ELF-1 (cell line): ENCODE data around the gene NR2C1.
A peak's percentile ranks its signal among the peaks of the same experiment; 100 is the strongest.
"Not testable (repeated sequence)": the region's sequence is repeated elsewhere in the genome, so short reads cannot be mapped to it uniquely, and the experiment has no call there.

ENCODE experiments used
- DNase-seq: peaks from one replicate; pipeline ENCODE4 v3.0.0-alpha.2; 2016; ENCODE audit warnings: low read depth, low spot score

The NR2C1 gene

DNA sequence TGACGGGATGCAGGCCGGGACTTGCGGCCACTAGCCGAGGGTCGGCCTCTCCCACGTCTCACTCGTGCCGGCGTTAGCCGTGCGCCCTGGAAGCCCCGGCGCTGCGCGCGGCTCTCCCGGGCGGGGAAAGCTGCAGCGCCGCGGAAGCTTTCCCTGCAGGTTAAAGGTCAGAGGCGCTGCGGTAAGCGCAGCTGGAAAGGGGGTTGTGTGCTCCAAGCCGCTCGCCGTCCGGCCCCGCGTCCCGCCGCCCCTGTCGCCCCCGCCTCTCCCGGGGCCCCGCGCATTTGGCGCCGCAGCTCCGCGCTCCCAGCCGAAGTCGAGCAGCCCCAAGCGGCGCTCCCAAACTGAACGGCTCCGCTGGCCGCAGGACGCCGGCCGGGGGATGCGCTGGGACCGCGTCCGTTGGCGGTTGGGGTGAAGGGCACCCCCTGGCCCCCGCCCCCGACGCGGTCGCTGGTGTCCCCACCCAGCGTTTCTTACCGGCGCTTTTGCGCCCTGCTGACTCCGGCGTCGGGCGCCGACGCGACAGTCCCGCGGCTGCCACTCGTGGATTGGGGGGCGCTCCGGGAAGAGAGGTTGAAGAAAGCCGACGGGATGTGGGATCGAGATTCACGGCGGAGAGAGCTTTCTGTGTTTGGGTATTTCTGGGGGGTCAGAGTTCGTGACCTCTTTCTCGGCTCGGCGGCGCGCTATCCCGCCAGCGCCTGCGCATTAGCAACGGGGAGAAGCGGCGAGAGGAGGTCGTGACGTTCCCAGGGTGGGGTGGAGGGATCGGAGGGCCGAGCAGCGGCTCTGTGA lies at the start of gene NR2C1:
NR2C1 (minus strand) TSS at position 719 of the 798 bp plus-strand sequence. CDS start 6,234 bp downstream, outside the sequence.
- peak; percentile 97 for DNase-seq

DNA sequence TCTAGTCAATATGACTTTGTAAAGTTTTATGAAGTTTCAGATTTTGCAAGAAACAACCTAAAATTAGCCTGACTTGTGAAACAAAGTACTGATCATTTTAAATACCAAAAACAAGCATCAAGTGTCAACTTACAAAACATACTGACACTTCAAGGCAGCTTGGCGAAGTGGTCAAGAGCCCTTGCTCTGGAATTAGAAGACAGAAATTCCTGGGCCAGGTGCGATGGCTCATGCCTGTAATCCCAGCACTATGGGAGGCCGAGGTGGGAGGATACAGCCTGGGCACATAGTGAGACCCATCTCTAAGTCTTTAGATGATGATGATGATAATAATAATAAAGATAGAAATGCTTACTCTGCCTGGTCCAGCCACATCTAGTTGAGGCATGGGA lies 45.4 kb upstream of the NR2C1 start:
- no peak for DNase-seq

GRCh38 chr12:95118138-95118787 lies 44.8 kb upstream of the NR2C1 start:
- DNase-seq: no peak

DNA sequence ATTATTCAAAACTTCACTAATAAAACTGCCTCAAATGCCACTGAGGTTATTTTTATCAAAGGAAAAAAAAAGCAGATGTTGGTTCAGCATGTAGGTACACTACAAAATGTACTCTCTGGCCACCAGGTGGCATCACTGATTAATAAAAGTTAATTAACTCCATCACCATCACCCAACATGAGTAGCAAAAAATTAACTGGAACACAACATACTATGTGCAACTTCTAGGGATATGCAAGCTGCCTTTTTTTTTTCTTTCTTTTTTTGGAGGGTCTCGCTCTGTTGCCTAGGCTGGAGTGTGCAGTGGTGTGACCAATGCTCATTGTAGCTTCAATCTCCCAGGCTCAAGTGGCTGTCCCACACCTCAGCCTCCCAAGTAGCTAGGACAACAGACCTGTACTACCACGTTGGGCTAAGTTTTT lies 43.8 kb upstream of the NR2C1 start:
- DNase-seq: peak; percentile 23

DNA sequence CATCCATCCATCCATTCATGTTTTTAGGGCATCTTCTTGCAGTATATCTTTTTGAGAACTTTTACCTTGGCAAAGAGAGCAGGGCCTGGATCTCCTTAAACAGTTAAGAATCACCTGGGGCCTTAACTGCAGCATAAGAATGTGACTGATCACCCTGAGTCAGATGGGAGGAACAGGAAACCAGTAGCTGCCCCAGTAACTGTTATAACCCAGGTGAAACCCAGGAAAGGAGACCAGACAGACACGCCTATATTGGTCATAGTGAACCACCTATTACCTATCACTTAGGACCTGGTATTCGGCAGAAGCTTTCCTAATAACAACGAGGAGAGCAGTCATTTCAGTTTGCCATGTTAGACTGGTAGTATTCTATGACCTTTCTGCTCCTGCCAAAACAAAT lies 43.4 kb upstream of the NR2C1 start:
- peak; percentile 12 for DNase-seq

- DNase-seq: no peak
These were observed 42.9 kb upstream of the NR2C1 start for GRCh38 chr12:95116341-95116740.

DNA sequence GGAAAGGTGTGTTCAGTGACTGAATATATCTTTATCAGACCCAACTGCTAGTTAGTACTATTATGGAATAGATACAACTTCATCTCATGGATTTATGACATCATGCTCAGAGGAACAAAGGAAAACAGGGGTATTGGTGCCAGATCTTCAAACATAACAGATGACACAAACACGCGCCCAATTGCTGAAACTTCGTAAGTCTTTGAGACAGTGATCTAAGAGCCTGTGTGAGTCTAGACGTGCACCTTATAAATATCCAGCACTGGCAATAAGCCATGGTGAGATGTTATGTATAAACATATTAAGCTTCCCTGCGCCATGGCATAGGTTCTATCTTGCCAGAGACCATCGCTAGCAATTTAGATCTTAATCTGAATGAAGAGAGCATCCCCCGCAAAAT lies 42.2 kb upstream of the NR2C1 start:
- no peak for DNase-seq

GRCh38 chr12:95114766-95115405 lies 41.5 kb upstream of the NR2C1 start:
- peak; percentile 30 for DNase-seq

- DNase-seq: no peak
These were observed 33.9 kb upstream of the NR2C1 start for GRCh38 chr12:95107362-95107761.

DNA sequence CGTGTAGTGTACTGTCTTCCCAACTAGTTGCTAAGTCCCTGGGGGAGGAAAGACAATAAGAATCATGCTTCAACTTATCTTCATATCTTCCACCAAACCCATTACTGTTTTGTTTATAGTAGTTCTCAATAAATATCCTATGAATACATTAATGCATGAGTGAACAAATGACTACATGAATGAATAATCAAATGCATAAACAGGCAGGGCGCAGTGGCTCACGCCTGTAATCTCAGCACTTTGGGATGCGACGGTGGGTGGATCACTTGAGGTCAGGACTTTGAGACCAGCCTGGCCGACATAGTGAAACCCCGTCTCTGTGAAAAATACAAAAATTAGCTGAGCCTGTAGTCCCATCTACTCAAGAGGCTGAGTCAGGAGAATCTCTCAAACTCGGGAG lies 32.1 kb upstream of the NR2C1 start:
- no peak for DNase-seq

GRCh38 chr12:95104919-95105452 lies 31.6 kb upstream of the NR2C1 start:
- no peak for DNase-seq

DNA sequence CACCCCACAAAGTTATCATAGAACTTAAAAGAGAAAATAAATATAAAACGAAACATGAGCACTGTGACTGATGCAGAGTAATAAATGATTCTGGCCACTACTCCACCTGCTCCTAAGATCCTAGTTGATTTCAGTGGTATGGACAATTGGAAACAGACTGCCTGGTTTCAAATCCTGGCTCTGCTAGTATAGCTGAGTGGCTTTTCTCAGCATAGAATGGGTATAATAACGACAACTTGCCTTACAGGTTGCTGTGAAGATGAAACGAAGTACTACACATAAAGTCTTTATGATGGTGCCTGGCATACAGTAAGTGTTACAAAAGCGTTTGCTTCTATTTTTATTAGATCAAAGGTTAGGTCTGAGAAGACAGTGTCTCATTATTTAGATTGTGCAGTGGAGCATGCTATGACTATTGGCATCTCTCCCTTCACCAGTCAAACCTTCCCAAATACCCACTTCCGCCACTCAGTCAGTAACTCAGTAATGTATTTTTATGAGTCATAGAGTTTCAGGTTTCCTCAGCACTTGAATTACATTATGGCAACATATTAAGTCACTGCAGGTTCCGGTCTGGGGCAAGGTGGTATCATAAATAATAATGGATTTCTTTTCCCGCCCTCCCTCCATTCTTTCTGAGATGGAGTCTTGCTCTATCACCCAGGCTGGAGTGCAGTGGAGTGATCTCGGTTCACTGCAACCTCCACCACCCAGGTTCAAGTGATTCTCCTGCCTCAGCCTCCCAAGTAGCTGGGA lies 29.7 kb upstream of the NR2C1 start:
- DNase-seq: no peak

DNA sequence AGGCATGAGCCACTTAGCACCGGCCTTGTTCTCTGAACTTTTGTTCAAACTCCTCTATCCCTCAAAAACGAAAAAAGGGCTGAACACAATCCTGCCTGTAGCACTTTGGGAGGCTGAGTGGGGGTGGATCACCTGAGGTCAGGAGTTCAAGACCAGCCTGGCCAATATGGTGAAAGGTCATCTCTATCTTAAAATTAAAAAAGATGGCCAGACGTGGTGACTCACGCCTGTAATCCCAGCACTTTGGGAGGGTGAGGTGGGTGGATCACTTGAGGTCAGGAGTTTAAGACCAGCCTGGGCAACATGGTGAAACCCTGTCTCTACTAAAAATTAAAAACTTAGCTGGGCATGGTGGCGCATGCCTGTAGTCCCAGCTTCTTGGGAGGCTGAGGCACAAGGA lies 28.5 kb upstream of the NR2C1 start:
- DNase-seq: not testable (repeated sequence)

DNA sequence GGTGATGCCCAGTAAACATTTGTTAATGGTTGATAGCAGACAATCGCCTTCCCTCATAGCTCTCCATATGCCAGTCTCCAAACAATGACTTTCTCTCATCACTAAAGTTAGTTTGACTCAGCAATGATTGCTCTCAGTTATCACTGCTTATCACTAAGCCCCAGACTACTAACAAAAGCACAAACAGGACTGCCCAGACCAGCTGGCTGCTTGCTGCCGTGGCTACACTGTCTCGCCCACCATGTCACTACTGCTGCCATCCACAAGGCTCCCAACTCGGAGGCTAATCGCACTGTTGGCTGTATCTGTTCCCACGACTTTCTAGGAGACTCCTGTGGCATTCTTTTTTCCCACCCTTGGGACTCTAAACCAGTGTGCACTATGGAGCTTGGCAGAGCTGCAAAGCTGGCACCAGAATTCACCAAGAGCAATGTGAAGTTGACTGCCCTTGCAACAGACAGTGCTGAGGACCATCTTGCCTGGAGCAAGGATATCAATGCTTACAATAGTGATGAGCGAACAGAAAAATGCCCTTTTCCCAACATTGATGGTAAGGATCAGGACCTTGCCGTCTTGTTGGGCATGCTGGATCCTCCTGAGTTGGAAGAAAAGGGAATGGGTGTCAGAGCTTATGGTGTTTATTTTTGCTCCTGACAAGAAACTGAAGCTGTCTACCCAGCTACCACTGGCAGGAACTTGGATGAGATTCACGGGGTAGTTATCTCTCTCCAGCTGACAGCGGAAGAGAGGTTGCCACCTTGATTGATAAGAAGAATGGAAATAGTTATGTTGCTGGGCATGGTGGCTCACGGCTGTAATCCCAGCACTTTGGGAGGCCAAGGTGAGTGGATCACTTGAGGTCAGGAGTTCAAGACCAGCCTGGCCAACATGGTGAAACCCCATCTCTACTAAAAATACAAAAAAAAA lies 27.1 kb upstream of the NR2C1 start:
- DNase-seq: no peak

GRCh38 chr12:95099270-95099790 lies 25.9 kb upstream of the NR2C1 start:
- no peak for DNase-seq

DNA sequence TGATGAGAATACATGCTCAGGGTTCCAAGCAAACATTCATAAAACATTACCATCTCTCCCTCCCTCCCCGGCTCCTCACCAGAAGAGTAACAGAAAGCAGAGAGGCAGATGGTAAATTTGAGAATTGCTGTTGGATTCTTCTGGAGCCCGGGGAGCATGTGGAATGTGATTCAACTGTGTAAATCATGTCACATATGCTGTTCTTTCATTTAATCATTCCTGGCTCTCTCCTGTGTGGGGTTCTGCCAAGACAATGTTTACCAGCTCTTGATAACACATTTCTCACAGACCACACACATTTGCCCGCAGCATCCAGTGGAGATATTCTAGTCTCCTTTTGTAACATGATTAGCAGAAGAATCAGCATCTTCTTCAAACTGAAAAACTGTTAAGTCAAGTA lies 23.4 kb upstream of the NR2C1 start:
- no peak for DNase-seq

DNA sequence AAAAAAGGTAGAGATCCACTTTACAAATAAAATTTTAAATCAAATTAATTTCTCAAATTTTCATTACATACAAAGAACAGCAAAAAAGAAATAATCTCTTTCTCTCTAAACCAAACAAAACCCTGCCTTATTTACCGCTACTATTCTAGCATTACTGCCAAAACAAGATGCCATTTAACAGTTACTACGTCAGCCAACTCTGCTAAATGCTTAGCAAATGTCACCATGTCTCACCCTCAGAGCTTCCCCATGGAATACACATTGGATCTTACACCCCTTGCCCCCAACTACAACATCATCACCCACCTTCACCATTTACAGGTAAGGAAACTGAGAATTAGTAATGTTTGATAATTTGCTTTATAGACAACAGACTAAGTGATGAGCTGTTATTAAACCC lies 23.0 kb upstream of the NR2C1 start:
- DNase-seq: no peak

DNA sequence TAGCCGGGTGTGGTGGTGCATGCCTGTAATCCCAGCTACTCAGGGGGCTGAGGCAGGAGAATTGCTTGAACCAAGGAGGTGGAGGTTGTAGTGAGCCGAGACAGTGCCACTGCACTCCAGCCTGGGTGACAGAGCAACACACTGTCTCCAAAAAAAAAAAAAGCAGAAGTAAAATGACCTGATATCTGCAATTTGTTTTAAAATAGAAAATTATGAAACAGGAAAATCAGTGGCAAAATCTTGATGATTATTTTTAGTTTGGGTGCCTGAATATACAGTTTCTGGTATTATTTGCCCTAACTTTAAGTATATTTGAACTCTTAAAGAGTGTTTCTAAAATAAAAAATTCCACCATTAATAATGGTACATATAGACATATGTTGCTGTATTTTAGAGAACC lies 22.4 kb upstream of the NR2C1 start:
- not testable (repeated sequence) for DNase-seq

- DNase-seq: no peak
These were observed 16.0 kb upstream of the NR2C1 start for GRCh38 chr12:95089462-95089861.

GRCh38 chr12:95088379-95088778 lies 15.0 kb upstream of the NR2C1 start:
- no peak for DNase-seq
